Calu3 (cell line): ENCODE data around the gene NFIL3. TPM values are rescaled to one million over a fixed set of nuclear protein-coding genes. Genes with fewer than 3 reads are reported as not detected.
A peak's percentile ranks its signal among the peaks of the same experiment; 100 is the strongest.

Source experiments
- BruUV-seq: library from RNA; stranded (reverse); fragments of 400-500 nt; replicated peaks from 2 replicates; lab custom pipeline; 2021; lab: Mats Ljungman, UMichigan
- CTCF ChIA-PET: fragments of 300-600 bp; sonication (Branson Sonifier 250); formaldehyde crosslinking; loops from one replicate; lab custom pipeline; 2022; ENCODE audit warnings: antibody characterized with exemption; lab: Charles Lee
- DNase-seq: peaks from one replicate; pipeline ENCODE4 v3.0.0; 2022
- H3K27ac Mint-ChIP-seq: one replicate; pipeline ENCODE4 v1.8.0; 2022; ENCODE audit warnings: mixed read lengths; ENCODE audit not compliant: unreplicated experiment
- H3K27me3 Mint-ChIP-seq: one replicate; pipeline ENCODE4 v1.8.0; 2022; ENCODE audit warnings: mixed read lengths; ENCODE audit not compliant: unreplicated experiment
- H3K36me3 Mint-ChIP-seq: one replicate; pipeline ENCODE4 v1.8.0; 2022; ENCODE audit warnings: mild to moderate bottlenecking, moderate library complexity, mixed read lengths; ENCODE audit not compliant: insufficient read depth, unreplicated experiment
- H3K4me1 Mint-ChIP-seq: one replicate; pipeline ENCODE4 v1.8.0; 2022; ENCODE audit warnings: mild to moderate bottlenecking, low read depth, mixed read lengths; ENCODE audit not compliant: unreplicated experiment
- H3K4me3 Mint-ChIP-seq: one replicate; pipeline ENCODE4 v1.8.0; 2022; ENCODE audit warnings: mild to moderate bottlenecking, low read depth, moderate library complexity, mixed read lengths; ENCODE audit not compliant: unreplicated experiment
- H3K9me3 Mint-ChIP-seq: one replicate; pipeline ENCODE4 v1.8.0; 2022; ENCODE audit warnings: low read depth, mixed read lengths; ENCODE audit not compliant: unreplicated experiment
- intact Hi-C: fragments of 100-400 bp; cut with micrococcal nuclease; formaldehyde crosslinking; loops from one replicate; pipeline ENCODE4 v1.10.0; 2022; ENCODE audit not compliant: unreplicated experiment
- total RNA-seq: library from RNA; stranded (reverse); gene quantifications from 2 replicates; pipeline ENCODE4 v1.2.3, GENCODE V29; 2022
- TF ChIP-seq, protein P1 (sequence below): fragments of 200-600 bp; IDR thresholded peaks from one replicate; pipeline ENCODE4 v1.8.0; 2022; ENCODE audit warnings: antibody characterized with exemption; ENCODE audit not compliant: unreplicated experiment

The NFIL3 gene
- total RNA-seq, 1 experiment from 2014 or later: 13.3 TPM

DNA sequence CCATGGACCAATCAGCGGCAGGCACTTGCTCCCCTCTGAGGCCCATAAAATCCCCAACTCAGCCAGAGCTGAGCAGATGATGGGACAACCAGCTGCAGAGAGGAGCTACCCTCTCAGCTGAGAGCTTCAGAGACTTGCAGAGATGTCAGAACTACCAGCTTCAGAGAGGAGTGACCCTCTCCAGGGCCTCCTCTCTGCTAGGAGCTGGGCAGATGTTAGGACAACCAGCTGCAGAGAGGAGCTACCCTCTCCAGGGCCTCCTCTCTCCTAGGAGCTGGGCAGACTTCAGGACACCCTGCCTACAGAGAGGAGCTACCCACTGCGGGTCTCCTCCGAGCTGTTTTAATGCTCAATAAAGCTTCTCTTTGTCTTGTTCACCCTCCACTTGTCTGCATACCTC, 58.9 kb downstream of the NFIL3 start:
- H3K27ac Mint-ChIP-seq: no peak overlapping the region
- H3K27me3 Mint-ChIP-seq: no peaks in the 10 kb centered on the region
- BruUV-seq: no TSS peak
- no peaks in the 10 kb centered on the region for H3K9me3 Mint-ChIP-seq
- H3K4me3 Mint-ChIP-seq: no peak overlapping the region
- intact Hi-C loops: no loop called here
- TF ChIP-seq, protein P1, sequence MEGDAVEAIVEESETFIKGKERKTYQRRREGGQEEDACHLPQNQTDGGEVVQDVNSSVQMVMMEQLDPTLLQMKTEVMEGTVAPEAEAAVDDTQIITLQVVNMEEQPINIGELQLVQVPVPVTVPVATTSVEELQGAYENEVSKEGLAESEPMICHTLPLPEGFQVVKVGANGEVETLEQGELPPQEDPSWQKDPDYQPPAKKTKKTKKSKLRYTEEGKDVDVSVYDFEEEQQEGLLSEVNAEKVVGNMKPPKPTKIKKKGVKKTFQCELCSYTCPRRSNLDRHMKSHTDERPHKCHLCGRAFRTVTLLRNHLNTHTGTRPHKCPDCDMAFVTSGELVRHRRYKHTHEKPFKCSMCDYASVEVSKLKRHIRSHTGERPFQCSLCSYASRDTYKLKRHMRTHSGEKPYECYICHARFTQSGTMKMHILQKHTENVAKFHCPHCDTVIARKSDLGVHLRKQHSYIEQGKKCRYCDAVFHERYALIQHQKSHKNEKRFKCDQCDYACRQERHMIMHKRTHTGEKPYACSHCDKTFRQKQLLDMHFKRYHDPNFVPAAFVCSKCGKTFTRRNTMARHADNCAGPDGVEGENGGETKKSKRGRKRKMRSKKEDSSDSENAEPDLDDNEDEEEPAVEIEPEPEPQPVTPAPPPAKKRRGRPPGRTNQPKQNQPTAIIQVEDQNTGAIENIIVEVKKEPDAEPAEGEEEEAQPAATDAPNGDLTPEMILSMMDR: no peak
- peaks cover 17% of the 10 kb centered on the region for H3K36me3 Mint-ChIP-seq
- DNase-seq: no peak
- CTCF ChIA-PET: no interaction called here
- H3K4me1 Mint-ChIP-seq: peaks cover 13% of the 10 kb centered on the region

DNA sequence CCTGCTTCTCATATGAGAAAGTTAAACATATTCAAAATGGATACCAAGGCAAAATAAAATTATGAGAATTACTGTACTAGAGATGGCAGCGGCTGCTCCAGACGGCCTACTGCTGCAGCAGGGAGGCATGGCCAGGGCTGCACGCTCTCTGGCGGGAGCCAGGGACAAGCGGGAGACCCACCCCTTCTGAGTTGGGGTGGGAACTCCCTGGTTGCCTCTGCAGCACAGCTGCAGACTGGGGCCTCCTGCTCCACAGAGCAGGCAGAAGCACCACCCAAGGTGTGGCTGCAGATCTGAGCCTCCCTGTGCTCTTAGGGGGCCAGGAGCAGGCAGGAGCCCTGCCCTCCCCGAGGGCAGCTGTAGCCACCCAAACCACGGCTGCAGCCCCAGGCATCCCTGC, 59.6 kb downstream of the NFIL3 start:
- intact Hi-C loops: no loop called here
- DNase-seq: no peak
- TF ChIP-seq, protein P1: no peak
- no TSS peak for BruUV-seq
- H3K4me1 Mint-ChIP-seq: peaks cover 19% of the 10 kb centered on the region
- H3K4me3 Mint-ChIP-seq: no peak overlapping the region
- peaks cover 17% of the 10 kb centered on the region for H3K36me3 Mint-ChIP-seq
- CTCF ChIA-PET: no interaction called here
- no peaks in the 10 kb centered on the region for H3K27me3 Mint-ChIP-seq
- no peak overlapping the region for H3K27ac Mint-ChIP-seq
- no peaks in the 10 kb centered on the region for H3K9me3 Mint-ChIP-seq

DNA sequence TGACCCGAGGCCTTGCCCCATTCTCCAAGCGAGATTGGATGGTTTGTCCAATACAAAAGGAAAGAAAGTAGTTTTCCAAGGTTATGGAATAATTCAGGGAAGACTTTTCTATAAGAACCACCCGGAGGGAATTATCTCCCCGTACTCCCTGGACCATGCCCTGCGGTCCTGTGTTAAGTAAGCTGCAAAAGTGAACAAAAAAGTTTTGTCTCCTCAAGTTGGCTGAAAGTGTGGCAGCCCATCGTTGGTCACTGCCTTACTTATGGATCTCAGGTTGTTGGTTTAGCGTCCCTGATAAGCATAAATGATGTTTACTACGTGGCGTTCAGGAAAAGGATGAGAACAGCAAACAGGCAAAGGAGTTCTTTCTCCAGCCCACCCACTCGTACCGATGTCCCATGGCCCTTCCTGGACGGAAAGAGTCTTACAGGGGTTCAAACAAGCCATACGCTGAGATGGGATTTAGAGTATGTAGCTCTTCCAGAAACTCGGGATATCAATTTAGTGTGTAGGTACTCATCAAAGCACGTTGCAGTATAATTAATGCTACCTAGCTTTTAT, 61.5 kb downstream of the NFIL3 start:
- intact Hi-C loops: no loop called here
- Mint-ChIP-seq H3K27ac (peak overlapping the region; percentile 47), H3K4me1 (peaks cover 19% of the 10 kb centered on the region), H3K4me3 (peak overlapping the region; percentile 91), H3K36me3 (peaks cover 17% of the 10 kb centered on the region), H3K9me3 (no peaks in the 10 kb centered on the region), H3K27me3 (no peaks in the 10 kb centered on the region)
- BruUV-seq: no TSS peak
- no peak for DNase-seq
- CTCF ChIA-PET: no interaction called here
- TF ChIP-seq, protein P1: no peak

DNA sequence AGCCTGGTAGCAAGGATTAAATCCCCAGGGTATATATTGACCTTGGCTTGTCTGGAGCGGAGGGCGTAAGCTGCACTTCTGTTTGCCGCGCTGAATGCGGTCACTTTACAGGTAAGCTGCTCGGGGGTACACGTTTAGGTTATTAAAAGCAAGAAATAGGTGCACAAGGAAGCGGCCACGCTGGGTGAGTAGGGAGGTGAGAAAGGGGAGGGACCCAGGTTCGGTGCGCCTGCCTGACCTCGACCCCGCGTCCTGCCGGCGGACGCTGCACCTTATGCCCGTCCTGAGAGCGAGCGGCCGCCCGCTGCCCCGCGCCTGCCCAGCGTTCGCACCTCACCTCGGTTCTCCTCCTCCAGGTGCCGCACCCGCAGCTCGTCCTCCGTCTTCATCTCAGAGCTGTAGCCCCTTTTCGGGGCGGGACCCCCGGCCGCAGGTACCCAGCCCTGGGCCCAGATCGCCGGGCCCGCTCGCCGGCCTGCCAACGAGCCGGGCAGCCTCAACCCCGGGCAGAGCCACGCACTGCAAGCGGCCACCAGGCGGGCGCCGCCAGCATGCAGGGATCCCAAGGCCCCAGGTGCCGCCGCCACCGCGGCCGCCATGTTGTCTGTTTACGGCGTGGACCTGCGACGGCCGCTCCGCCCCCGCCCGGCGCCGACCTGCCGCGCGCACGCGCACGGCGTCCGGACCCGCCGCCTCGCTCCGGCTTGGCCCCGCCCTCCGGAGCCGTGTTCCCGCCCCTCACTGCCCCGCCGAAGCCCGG, 62.2 kb downstream of the NFIL3 start, which contains the start of gene AUH:
Gene AUH (minus strand): TSS at position 628 of the 760 bp plus-strand sequence. CDS start 29 bp downstream, at position 599.
- peak within 1 kb of the TSS; percentile 91 for H3K4me3 Mint-ChIP-seq
- DNase-seq: peak; percentile 86
- peak within 1 kb of the TSS; percentile 83 for H3K27ac Mint-ChIP-seq
- H3K4me1 Mint-ChIP-seq: peaks cover 24% of the 10 kb centered on the region
- BruUV-seq: no TSS peak
- TF ChIP-seq, protein P1: no peak
- peaks cover 17% of the 10 kb centered on the region for H3K36me3 Mint-ChIP-seq
- no peaks in the 10 kb centered on the region for H3K9me3 Mint-ChIP-seq
- CTCF ChIA-PET: interaction anchor here (1.2 kb wide), 1 partner anchor 447 kb away, joined by 3 read pairs; no protein-coding TSS in a partner anchor
- H3K27me3 Mint-ChIP-seq: no peaks in the 10 kb centered on the region
- intact Hi-C loops: no loop called here
